Mesenchymal stem cell (in vitro differentiated cells and primary cell): ENCODE results near the gene UPB1.

Experiments used
- DNase-seq: peaks from one replicate; pipeline ENCODE4 v3.0.0-alpha.2; 2013
- H2AFZ ChIP-seq: one replicate; pipeline ENCODE4 v1.6.1; 2013; ENCODE audit warnings: low read depth, mild to moderate bottlenecking, control low read depth, inconsistent platforms, low read length, moderate library complexity
- H2AK5ac ChIP-seq: 2 replicates; pipeline ENCODE4 v1.6.1; 2013; ENCODE audit warnings: low read length, moderate library complexity, mild to moderate bottlenecking, inconsistent platforms; ENCODE audit not compliant: severe bottlenecking
- H2BK120ac ChIP-seq: one replicate; pipeline ENCODE4 v1.6.1; 2013; ENCODE audit warnings: low read depth, mild to moderate bottlenecking, inconsistent platforms, low read length, moderate library complexity
- H2BK12ac ChIP-seq, 2 experiments: one replicate each; pipeline ENCODE4 v1.6.1; 2013; ENCODE audit warnings: inconsistent platforms in 2 of 2, low read length in 2 of 2, mild to moderate bottlenecking in 2 of 2, moderate library complexity in 2 of 2, control low read depth in 1 of 2
- H2BK15ac ChIP-seq: one replicate; pipeline ENCODE4 v1.6.1; 2013; ENCODE audit warnings: mild to moderate bottlenecking, low read depth, inconsistent platforms; ENCODE audit not compliant: poor library complexity, severe bottlenecking
- H2BK5ac ChIP-seq: 2 replicates; pipeline ENCODE4 v1.6.1; 2013; ENCODE audit warnings: low read depth, mild to moderate bottlenecking, low read length, control low read depth, inconsistent platforms; ENCODE audit not compliant: poor library complexity, severe bottlenecking
- H3K14ac ChIP-seq, 2 experiments: one replicate each; pipeline ENCODE4 v1.6.1; 2013; ENCODE audit warnings: inconsistent platforms in 2 of 2, low read length in 2 of 2, control low read depth in 1 of 2, mild to moderate bottlenecking in 1 of 2, moderate library complexity in 1 of 2
- H3K18ac ChIP-seq, 2 experiments: one replicate each; pipeline ENCODE4 v1.6.1; 2013; ENCODE audit warnings: inconsistent platforms in 2 of 2, low read length in 2 of 2, control low read depth in 1 of 2, low read depth in 1 of 2, mild to moderate bottlenecking in 1 of 2
- H3K23ac ChIP-seq, 2 experiments: one replicate each; pipeline ENCODE4 v1.6.1; 2013; ENCODE audit warnings: inconsistent platforms in 2 of 2, low read length in 2 of 2, mild to moderate bottlenecking in 2 of 2, moderate library complexity in 2 of 2, control low read depth in 1 of 2
- H3K27ac ChIP-seq: 2 replicates; pipeline ENCODE4 v1.5.1; 2013; ENCODE audit warnings: mild to moderate bottlenecking, moderate library complexity, low read length, control low read depth, inconsistent platforms; ENCODE audit not compliant: poor library complexity, severe bottlenecking
- H3K27me3 ChIP-seq, 2 experiments: 2 replicates each; pipeline versions ENCODE4 v1.6.1 to v1.7.0; 2013; ENCODE audit warnings: low read length in 2 of 2, mild to moderate bottlenecking in 2 of 2, moderate library complexity in 2 of 2, control low read depth in 1 of 2, inconsistent platforms in 1 of 2; ENCODE audit not compliant: control insufficient read depth in 1 of 2, insufficient read depth in 1 of 2
- H3K36me3 ChIP-seq, 2 experiments: 2 replicates each; pipeline versions ENCODE4 v1.6.1 to v1.7.0; 2013; ENCODE audit warnings: low read length in 2 of 2, control low read depth in 1 of 2, inconsistent platforms in 1 of 2, low read depth in 1 of 2, mild to moderate bottlenecking in 1 of 2; ENCODE audit not compliant: insufficient read depth in 2 of 2, control insufficient read depth in 1 of 2
- H3K4ac ChIP-seq, 2 experiments: one replicate each; pipeline ENCODE4 v1.6.1; 2013; ENCODE audit warnings: inconsistent platforms in 2 of 2, low read length in 2 of 2, mild to moderate bottlenecking in 2 of 2, moderate library complexity in 2 of 2, control low read depth in 1 of 2, low read depth in 1 of 2
- H3K4me1 ChIP-seq: 2 replicates; pipeline ENCODE4 v1.6.1; 2013; ENCODE audit warnings: low read depth, low read length, control low read depth; ENCODE audit not compliant: control insufficient read depth, insufficient read depth
- H3K4me2 ChIP-seq: 2 replicates; pipeline ENCODE4 v1.6.1; 2013; ENCODE audit warnings: low read length, mild to moderate bottlenecking, inconsistent platforms; ENCODE audit not compliant: poor library complexity, severe bottlenecking
- H3K4me3 ChIP-seq, 2 experiments: 2 replicates each; pipeline versions ENCODE4 v1.5.1 to v1.7.0; 2013; ENCODE audit warnings: low read length in 2 of 2, mild to moderate bottlenecking in 2 of 2, control low read depth in 1 of 2, low read depth in 1 of 2; ENCODE audit not compliant: insufficient read depth in 1 of 2
- H3K79me1 ChIP-seq: replicated peaks from 2 replicates; pipeline ENCODE4 v1.6.1; 2013; ENCODE audit warnings: mild to moderate bottlenecking, control low read depth, low read length, inconsistent platforms; ENCODE audit not compliant: poor library complexity, severe bottlenecking
- H3K9ac ChIP-seq: 2 replicates; pipeline ENCODE4 v1.7.0; 2013; ENCODE audit warnings: mild to moderate bottlenecking, low read length, moderate library complexity
- H3K9me3 ChIP-seq: 2 replicates; pipeline ENCODE4 v1.7.0; 2013; ENCODE audit warnings: mild to moderate bottlenecking, low read length; ENCODE audit not compliant: control insufficient read depth
- H4K8ac ChIP-seq: one replicate; pipeline ENCODE4 v1.6.1; 2013; ENCODE audit warnings: inconsistent platforms, mild to moderate bottlenecking, low read length, moderate library complexity
- H4K91ac ChIP-seq: one replicate; pipeline ENCODE4 v1.6.1; 2013; ENCODE audit warnings: mild to moderate bottlenecking, low read length, inconsistent platforms
- WGBS: methylation state at CpG from one replicate; pipeline ENCODE4 v1.1.7; 2013; ENCODE audit warnings: mixed read lengths; 5-methylcytosine and 5-hydroxymethylcytosine counted together

Gene UPB1

DNA sequence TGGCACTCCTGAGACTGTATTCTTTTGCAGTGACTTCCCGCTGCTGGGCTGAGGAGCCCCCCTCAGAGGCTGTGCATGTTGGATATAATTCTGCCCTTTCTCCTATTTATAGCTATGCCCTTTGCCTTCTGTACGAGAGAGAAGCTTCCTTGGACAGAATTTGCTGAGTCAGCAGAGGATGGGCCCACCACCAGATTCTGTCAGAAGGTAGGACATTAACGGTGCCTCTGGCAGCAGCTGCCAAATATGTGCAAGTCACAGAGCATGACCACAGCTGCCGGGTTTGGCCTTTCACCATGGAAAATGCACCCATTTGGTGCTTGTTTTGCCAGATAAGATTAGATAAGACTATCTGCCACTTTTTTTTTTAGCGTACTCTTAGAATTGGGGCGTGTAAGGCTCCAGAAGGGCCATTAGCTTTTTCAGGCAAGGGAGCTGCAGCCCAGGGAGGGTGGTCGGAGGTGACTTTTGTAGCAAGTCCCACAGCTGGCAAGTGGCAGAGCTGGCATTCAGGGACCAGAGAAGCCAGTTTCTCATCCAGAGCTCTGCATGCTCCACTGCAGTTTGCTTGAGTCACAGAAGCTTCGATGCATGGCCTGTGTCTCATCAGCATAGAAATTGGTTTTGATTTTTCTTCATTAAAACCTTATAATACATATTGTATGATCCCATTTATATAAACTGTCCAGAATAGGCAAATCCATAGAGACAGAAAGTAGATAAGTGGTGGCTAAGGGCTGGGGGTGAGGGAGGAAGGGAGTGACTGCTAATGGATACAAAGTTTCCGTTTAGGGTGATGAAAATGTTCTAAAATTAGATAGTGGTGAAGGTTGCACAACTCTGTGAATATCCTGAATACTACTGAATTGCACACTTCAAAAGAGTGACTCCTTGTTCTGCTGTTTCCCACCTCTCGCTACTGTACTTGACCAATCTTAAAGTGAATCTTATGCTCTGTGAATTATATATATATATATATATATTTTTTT lies 15.8 kb downstream of the UPB1 start:
- H2AK5ac ChIP-seq: no peak overlapping the region
- H3K79me1 ChIP-seq: no peaks in the 10 kb centered on the region
- DNase-seq: peak; percentile 92
- H4K91ac ChIP-seq: no peak overlapping the region
- H3K9me3 ChIP-seq: no peaks in the 10 kb centered on the region
- no peak overlapping the region for H2AFZ ChIP-seq
- no peak overlapping the region for H4K8ac ChIP-seq
- peak overlapping the region in 1 of 2 experiments; percentile 39 for H3K14ac ChIP-seq
- no peak overlapping the region for H3K27ac ChIP-seq
- no peaks in the 10 kb centered on the region for H3K36me3 ChIP-seq
- H2BK5ac ChIP-seq: no peak overlapping the region
- no peak overlapping the region for H3K4me2 ChIP-seq
- peak overlapping the region in 1 of 2 experiments; percentile 69 for H3K4ac ChIP-seq
- peaks cover 0 to 6% of the 10 kb centered on the region in 2 experiments for H3K27me3 ChIP-seq
- peak overlapping the region in 1 of 2 experiments; percentile 8 for H3K4me3 ChIP-seq
- H2BK15ac ChIP-seq: no peak overlapping the region
- H3K9ac ChIP-seq: no peak overlapping the region
- peak overlapping the region; percentile 52 to 69 for H3K18ac ChIP-seq
- peaks cover 15% of the 10 kb centered on the region for H3K4me1 ChIP-seq
- peak overlapping the region in 1 of 2 experiments; percentile 90 for H2BK12ac ChIP-seq
- H3K23ac ChIP-seq: no peak overlapping the region
- no peak overlapping the region for H2BK120ac ChIP-seq
- WGBS: 43% methylated on average over 8 of the region's 10 CpGs

DNA sequence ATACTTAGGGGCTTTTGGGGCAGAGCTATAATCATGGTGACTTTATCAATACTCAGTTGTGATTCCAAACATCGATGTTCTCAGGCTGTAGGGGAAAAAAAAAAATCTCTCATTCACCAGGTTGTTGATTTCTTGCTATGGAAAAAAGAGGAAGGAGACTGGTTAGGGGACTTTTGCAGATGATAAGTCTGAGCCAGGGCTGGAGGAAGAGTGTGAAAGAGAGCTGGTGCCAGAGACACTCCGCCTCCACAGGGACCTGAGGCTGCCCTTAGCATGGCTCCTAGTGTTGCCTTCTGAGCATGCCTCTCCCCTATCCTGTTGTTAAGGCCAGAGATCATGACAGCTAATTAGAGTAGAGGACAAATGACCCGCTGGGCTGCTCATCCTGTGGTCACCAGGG lies 16.9 kb downstream of the UPB1 start:
- Histone ChIP-seq H2BK5ac (no peak overlapping the region), H3K4ac (no peak overlapping the region), H3K79me1 (no peaks in the 10 kb centered on the region), H4K8ac (no peak overlapping the region), H2BK120ac (no peak overlapping the region), H3K9me3 (no peaks in the 10 kb centered on the region), H3K4me2 (no peak overlapping the region), H2AFZ (no peak overlapping the region), H3K27ac (no peak overlapping the region), H3K23ac (no peak overlapping the region), H3K27me3 (peaks cover 0 to 6% of the 10 kb centered on the region in 2 experiments), H3K14ac (no peak overlapping the region), H3K9ac (no peak overlapping the region), H2BK12ac (peak overlapping the region in 1 of 2 experiments; percentile 34), H2AK5ac (no peak overlapping the region), H3K4me1 (peaks cover 16% of the 10 kb centered on the region), H3K36me3 (no peaks in the 10 kb centered on the region), H3K18ac (no peak overlapping the region), H3K4me3 (no peak overlapping the region), H2BK15ac (no peak overlapping the region), H4K91ac (no peak overlapping the region)
- no peak for DNase-seq
- 84% methylated on average over 3 of the region's 3 CpGs for WGBS

- Histone ChIP-seq H3K27ac (no peak overlapping the region), H3K18ac (no peak overlapping the region), H3K36me3 (no peaks in the 10 kb centered on the region), H2BK15ac (no peak overlapping the region), H4K91ac (no peak overlapping the region), H3K79me1 (no peaks in the 10 kb centered on the region), H4K8ac (no peak overlapping the region), H3K9ac (no peak overlapping the region), H3K4ac (no peak overlapping the region), H2BK5ac (no peak overlapping the region), H3K23ac (no peak overlapping the region), H2AK5ac (no peak overlapping the region), H3K4me2 (no peak overlapping the region), H2AFZ (no peak overlapping the region), H2BK12ac (peak overlapping the region in 1 of 2 experiments; percentile 18), H3K14ac (no peak overlapping the region), H3K4me3 (no peak overlapping the region), H2BK120ac (no peak overlapping the region), H3K27me3 (peaks cover 0 to 9% of the 10 kb centered on the region in 2 experiments), H3K9me3 (no peaks in the 10 kb centered on the region), H3K4me1 (peaks cover 15% of the 10 kb centered on the region)
- no peak for DNase-seq
- WGBS: 92% methylated on average over 7 of the region's 9 CpGs
These were observed 18.5 kb downstream of the UPB1 start for GRCh38 chr22:24513378-24514240.
